ENCODE measurements around the gene ABHD4.

- TF ChIP-seq CTCF (IDR thresholded peaks at IDR 0.05) (no peak), POLR2AphosphoS5 (IDR thresholded peaks at IDR 0.05) (no peak)
Measured at GRCh38 chr14:22567437-22567836, 30.7 kb upstream of the ABHD4 start.

All from prostate gland (tissue), 2 donors.